HG03039 (cell line): Measurements from ENCODE around the gene FAAH.
"Not testable (repeated sequence)": the region's sequence is repeated elsewhere in the genome, so short reads cannot be mapped to it uniquely, and the experiment has no call there.

Source experiments
- ATAC-seq: cut with Tn5 transposase; IDR thresholded peaks from one replicate; pipeline ENCODE4 v1.9.1; 2021; ENCODE audit warnings: mild to moderate bottlenecking, moderate library complexity; ENCODE audit not compliant: unreplicated experiment

FAAH gene

DNA sequence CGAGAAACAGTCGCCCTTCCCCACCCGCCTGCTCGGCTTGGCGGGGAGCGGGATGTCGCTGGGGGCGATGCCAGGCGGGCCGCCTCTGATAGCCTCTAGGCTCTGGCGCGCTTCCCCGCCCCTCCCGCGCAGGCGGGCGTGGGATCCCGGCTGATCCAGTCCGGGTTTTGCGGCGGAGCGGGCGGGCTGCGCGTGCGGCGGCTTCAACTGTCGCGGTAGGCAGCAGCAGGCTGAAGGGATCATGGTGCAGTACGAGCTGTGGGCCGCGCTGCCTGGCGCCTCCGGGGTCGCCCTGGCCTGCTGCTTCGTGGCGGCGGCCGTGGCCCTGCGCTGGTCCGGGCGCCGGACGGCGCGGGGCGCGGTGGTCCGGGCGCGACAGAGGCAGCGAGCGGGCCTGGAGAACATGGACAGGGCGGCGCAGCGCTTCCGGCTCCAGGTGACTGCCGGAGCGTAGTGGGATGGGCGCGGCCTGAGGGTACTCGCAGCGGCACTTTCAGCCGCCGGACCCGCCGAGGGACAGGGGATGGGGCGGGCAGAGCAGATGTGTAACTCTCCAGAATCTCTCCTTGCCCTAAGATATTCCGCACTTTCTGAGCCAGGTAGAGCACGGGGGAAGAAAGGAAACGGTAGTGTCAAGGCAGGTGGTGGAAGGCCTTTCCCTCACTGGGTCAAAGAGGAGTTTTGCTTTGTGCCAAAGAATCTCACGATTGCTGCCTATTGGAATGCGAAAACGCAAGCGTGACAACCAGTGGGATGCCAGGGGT is at the start of gene FAAH:
FAAH (plus strand) TSS at position 210 of the 764 bp plus-strand sequence; CDS start at position 242, 32 bp downstream.
- no peak for ATAC-seq

DNA sequence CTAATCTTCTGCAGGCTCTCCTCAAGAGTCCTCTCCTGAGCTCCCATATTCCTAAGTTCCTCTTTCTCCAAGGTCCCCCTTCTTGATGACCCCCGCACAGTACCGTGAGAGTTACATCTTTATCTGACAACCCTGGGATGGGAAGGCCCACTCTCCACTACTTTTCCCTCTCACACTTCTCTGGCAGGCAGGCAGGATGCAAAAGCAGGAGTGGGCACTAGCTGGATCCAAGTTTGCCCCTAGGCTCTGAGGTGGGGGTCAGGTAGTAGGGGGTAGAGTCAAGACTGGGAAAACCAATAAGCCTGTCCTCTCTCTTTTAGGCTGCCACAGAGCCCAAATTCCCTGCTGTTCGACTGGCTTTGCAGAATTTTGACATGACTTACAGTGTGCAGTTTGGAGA is 49.6 kb upstream of the FAAH start:
- no peak for ATAC-seq

DNA sequence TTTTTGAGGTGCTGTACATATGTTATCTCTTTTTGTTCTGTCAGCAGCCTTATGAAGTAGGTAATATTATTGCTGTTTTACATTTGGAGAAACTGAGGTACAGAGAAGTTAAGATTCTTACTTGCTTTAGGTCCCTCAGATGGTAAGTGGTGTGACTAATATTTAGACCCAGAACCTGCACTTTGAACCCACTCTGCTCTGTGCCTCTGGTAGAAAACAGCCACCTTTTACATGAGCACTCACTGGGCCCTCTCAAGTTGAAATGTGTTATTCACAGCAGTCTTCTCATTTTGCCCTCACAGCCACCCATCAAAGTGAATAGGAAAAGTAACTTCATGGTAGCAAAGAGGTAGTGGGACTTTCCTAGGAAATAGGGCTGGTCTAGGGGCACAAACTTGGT is 48.8 kb upstream of the FAAH start:
- ATAC-seq, result no peak

DNA sequence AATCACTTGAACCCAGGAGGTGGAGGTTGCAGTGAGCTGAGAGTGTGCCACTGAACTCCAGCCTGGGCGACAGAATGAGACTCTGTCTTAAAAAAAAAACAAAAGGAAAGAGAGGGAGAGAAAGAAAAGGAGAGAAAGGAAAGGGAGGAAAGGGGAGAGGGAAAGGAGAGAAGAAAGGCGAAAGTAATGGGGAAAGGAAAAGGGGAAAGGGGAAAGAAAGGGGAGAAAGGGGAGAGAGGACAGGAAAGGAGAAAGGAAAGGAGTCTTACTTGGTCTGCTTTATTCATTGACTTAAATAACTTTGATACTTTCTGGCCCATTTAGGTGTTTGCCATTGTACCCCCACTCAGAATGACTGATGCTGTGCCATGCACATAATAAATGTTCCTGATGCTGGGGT is 41.8 kb upstream of the FAAH start:
- no peak for ATAC-seq

DNA sequence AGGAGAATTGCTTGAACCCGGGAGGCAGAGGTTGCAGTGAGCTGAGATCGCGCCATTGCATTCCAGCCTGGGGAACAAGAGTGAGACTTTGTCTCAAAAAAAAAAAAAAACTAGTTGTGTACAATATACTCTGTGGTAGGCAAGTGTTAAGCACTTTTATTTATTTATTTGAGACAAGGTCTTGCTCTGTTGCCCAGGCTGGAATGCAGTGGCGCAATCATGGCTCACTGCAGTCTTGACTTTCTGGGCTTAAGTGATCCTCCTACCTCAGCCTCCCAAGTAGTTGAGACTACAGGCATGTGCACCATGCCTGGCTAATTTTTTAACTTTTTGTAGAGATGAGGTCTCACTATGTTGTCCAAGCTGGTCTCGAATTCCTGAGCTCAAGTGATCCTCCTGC is 38.2 kb upstream of the FAAH start:
- not testable (repeated sequence) for ATAC-seq

DNA sequence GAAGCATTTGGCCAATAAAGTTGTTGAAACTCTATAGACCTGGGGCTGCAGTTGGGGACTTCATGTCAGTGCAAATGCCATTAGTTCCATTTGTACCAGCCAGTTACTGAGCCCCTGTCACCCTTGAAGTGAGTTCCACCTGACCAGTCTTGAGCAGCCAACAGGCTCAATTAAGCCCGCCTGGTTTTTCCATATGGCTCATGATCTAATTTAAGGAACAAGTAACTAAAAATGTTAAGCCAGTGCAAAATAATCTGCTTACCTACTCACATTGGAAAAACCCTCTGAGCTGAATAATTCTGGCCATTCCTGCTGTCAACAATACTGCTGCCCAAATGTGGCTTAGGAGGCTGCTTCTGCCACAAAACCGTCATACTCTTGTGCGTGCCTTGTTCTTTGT is 32.0 kb upstream of the FAAH start:
- no peak for ATAC-seq

DNA sequence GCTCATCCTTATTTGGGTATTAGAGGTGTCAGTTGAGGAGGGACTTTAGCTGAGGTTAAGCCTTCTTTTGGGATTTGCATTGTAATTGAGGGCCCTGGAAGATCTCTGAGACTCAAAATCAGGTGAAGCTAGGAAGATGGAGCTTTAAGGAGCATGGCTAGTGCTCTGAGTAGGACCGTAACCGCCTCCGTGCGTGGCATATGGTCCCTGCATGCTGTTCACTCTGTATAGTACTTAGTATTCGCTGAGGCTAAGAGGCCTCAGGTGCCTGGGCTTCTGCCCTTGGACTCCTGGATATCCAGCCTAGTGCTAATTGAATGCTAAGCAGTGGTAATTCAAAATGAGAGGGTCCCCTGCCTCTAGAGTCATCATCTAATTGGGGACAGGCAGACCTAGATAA is 31.0 kb upstream of the FAAH start:
- no peak for ATAC-seq

DNA sequence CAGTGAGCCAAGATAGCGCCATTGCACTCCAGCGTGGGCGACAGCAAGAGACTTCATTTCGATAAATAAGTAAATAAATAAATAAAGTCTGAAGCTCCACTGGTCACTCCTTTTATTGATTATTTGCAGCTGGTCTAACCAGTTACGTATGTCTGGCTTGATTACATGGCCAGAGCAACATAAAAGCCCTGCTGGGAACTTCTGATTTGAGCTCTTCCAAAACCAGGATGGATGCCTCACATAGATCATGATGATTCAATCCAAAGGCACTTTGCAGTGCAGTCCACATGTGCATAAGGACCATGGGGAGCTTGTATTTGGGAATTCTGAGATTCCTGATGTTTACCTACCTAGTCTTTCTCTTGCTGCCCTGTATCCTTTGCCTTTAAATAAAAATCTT is 29.5 kb upstream of the FAAH start:
- no peak for ATAC-seq

DNA sequence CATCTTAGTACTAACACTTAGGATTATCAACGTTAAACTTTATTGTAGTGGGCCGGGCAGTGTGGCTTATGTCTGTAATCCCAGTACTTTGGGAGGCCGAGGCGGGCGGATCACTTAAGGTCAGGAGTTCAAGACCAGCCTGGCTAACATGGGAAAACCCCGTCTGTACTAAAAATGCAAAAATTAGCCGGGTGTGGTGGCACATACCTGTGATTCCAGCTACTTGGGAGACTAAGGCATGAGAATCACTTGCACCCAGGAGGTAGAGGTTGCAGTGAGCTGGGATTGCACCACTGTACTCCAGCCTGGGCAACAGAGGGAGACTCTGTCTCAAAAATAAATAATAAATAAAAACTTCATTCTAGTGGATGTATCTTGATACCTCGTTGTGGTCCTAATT is 28.3 kb upstream of the FAAH start:
- not testable (repeated sequence) for ATAC-seq

DNA sequence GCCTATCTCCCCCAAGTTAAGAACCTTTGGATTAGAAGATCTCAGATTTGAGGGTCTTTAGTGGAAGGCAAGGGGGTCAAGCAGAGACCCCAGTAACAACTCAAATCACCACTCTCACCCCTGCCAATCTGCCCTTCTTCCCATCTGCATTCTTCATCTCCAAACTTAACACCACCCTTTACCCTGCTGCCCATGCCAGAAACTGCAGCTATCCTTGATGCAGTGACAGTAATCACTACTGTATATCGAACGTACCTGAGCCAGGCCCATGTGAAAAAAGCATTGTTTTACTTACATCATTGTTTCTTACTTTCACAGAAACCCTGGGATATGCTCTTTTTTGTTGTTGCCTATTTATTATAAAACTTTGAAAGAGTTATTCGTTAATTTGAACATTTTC is 27.0 kb upstream of the FAAH start:
- no peak for ATAC-seq

DNA sequence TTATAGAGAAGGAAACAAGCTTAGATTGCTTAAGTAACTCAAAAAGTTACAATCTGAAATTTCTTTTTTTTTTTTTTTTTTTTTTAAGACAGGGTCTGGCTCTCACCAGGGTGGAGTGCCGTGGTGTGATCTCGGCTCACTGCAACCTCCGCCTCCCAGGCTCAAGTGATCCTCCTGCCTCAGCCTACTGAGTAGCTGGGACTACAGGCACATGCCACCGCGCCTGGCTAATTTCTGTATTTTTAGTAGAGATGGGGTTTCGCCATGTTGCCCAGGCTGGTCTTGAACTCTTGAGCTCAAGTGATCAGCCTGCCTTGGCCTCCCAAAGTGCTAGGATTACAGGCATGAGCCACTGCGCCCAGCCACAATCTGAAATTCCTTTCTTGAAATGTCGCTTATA is 26.4 kb upstream of the FAAH start:
- ATAC-seq, result not testable (repeated sequence)

DNA sequence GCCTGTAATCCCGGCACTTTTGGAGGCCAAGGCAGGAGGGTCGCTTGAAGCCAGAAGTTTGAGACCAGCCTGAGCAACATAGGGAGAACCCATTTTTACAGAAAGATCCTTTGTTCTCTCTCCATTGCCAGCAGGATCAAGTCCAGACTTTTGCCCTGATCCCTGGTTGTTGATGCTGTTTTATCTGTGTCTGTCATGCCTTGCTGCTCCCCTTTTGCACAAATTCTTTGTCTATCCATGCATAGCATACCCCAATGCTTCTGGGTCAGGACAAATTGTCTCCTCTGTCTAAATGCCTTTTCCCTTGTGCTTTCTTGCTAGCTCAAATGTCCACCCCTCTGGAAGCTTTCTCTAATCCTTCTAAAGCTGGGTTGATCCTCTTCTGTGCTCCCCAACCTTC is 25.3 kb upstream of the FAAH start:
- no peak for ATAC-seq

DNA sequence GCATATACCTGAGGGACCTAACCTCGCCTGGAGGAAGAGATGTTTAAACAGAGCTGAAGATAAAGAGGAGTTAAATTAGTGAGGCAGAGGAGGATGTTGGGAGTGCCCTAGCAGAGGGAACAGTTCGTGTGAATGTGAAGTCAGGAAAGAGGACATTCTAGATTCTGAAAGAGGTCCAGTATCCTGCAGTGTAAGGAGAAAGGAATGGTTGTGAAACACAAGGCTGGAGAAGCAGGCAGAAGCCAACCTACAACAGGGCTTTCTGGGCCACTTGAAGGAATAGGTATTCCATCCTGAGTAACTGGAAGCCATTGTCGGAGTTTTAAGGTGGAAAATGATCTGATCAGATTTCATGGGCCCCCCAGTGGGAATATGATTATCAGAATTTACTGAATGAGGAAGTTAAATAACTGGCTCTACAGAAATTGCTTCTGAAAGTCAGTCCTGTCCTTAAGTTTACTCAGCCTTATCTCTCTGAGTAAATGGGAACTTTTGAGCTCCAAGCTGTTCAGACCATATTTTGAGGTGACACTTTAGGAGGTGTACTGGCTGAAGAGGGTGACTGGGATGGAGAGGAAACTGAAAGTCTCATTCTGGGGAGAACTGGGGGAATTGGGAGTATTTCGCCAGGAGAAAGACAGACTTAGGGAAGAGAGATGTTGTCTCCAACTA is 24.4 kb upstream of the FAAH start:
- no peak for ATAC-seq

DNA sequence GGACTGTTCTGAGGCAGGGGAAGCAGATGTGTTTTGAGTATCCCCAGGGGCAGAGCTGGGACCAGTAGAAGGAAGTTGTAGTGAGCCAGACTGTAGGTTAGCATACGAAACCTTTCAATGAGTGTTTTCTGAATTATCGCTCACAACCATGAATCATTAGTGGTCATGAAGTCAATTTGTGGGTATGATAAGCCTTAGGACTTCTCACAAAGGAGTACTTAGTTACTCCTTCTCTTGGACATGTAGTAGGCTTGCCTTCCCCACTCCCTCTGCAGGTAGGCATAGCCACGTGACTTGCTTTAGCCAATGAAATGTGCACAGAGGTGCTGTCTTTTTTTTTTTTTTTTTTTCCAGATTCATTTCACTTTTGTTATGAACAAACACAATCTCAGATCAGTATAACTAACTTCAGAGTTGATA is 23.9 kb upstream of the FAAH start:
- ATAC-seq, result no peak

DNA sequence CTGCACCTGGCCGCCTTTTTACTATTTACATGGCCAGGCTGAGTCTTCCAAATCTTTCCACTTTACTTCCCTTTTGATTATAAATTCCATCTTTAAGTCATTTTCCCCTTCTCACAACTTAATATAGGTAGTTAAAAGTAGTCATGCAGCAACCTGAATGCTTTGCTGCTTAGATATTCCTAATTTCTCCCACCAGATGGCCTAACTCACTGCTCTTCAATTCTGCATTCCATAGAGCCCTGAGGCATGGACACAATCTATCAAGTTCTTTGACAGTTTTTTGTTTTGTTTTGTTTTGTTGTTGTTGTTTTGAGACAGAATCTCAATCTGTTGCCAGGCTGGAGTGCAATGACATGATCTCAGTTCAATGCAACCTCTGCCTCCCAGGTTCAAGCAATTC is 21.7 kb upstream of the FAAH start:
- no peak for ATAC-seq

DNA sequence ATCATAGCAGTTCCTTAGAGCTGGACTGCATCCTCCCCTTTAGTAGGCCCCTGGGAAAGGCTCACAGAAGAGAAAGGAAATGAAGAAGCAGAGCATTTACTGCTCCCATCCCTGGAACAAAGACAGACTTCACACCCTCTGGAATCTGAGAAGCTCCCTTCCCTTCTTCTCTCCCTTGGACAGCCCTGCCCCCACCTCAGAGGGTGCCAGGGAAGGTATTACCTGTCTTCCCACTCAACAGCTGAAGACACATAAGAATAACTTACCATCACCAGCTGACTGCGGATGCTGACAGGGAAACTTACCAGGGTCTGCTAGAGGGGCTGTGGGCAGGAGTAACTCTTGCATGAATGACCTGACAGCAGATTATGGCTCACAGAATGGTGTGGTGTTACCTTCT is 14.1 kb upstream of the FAAH start:
- ATAC-seq, result no peak

DNA sequence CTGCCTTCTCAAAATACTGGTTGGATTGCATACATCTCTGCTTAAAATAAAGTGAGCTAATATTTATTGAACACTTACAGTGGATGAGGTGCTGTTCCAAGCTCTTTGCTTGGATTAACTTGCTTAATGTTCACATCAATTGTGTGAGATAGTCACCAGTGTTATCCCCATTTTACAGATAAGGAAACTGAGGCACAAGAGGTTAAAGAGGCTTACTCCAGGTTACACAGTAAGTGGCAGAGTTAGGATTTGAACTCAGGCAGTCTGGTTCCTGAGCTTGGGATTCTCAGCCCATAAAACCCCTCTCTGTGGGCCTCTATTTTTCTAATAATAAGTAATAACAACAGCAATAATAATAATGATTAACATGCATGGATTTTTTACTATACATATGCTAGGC is 13.6 kb upstream of the FAAH start:
- no peak for ATAC-seq

DNA sequence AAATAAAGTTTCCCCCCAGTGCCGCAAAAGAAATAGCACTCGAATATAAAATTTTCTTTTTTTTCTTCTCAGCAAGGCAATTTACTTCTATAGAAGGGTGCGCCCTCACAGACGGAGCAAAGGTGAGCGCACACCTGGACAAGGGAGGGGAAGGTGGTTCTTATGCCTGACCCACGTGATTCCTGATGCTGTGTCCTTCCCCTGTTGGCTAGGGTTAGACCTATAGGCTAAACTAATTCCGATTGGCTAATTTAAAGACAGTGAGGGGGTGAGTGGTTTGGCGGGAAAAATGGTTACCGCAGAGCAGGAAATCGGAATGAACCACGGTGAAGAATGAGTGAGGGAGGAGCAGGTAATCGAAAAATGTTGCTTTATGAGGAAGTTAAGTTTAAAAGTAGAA is 607 bp upstream of the FAAH start:
- ATAC-seq, result no peak

DNA sequence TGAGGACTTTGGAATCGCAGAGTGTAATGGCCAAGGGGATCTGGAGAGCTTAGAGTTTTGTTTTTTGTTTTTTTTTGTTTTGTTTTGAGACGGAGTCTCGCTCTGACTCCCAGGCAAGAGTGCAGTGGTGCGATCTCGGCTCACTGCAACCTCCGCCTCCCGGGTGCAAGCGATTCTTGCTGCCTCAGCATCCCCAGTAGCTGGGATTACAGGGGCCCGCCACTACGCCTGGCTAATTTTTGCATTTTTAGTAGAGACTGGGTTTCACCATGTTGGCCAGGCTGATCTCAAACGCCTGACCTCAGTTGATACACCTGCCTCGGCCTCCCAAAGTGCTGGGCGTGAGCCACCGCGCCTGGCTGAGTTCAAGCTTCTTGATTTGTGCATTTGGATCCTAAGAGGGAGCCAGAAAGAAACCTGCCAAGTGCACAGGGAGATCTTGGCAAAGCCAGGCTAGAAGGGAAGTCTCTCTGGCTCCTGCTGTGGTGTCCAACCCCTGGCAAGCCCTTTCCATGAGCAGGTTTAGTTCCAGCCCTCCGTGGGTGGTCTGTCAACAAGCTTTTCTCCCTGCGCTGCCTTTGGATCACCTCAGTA is 852 bp downstream of the FAAH start:
- no peak for ATAC-seq

DNA sequence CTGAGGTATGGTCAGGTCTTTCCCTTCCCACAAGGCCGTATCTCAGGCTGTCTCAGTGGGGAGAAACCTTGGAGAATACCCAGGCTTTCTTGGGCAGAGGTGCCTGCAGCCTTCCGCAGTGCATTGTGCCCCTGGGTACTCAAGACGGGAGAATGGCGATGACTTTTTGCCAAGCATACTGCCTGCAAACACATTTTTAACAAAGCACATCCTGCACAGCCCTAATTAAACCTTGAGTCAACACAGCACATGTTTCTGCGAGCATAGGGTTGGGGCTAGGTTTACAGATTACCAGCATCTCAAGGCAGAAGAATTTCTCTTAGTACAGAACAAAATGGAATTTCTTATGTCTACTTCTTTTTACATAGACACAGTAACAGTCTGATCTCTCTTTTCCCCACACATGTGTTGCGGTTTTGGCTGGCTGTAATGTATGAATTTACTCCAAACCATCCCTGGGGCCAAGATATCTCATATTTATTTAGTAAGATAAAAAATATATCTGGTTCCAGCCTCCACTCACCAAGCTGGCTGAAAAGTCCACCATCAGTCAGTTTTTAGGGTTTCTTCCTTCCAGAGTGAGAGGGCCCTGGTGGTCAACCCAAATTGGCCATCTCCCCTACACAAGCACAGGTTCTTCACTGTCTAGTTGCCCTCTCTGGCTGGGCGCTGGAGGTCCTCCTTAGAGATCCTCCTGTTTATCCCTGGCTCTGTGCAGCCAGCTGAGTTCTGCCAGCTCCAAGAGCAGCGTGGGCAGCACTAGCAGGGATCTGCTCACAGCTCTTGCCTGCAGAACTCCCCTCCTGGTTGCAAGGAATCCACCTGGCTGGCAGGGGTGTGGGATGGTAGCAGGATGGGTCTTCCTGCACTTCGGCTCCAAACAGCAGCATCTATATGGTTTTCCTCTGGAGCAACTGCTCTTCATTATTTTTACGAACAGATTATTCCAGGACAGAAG is 2.6 kb downstream of the FAAH start:
- no peak for ATAC-seq

DNA sequence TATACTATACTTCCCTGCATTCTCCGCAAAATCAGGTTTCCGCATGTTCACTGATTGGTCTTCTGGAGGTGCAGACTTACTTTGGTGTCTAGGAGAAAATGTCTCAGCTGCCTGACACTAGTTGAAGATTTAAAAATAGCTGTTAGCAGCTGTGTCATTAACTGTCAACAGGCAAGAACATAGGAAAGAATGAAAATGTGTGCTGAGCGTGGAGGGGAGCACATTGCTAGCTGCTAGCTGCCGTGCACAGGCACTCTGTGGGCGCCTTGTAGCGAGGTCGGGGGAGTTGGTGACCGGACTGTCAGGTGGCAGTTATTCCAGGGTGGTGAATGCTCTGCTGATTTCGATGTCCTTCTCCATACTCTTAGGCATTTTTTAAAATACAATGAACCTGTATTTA is 5.2 kb downstream of the FAAH start:
- ATAC-seq, result no peak
